Naive thymus-derived CD4-positive, alpha-beta T cell (primary cell): ENCODE measurements around the gene COLQ. TPM values are rescaled to one million over a fixed set of nuclear protein-coding genes. Genes with fewer than 3 reads are reported as not detected.
"Not testable (repeated sequence)": the region's sequence is repeated elsewhere in the genome, so short reads cannot be mapped to it uniquely, and the experiment has no call there.

Experiments used
- ATAC-seq: fragments of 150-1000 bp; cut with Tn5 transposase; 2 replicates; pipeline ENCODE4 v1.10.0; 2021; ENCODE audit warnings: mild to moderate bottlenecking, moderate library complexity
- CTCF ChIA-PET: fragments of 350-600 bp; sonication (Branson Sonifier 250); formaldehyde crosslinking; loops from one replicate; lab custom pipeline; 2021; ENCODE audit warnings: antibody characterized with exemption; lab: Charles Lee
- POLR2A ChIA-PET: fragments of 350-600 bp; sonication (Branson Sonifier 250); formaldehyde crosslinking; loops from one replicate; lab custom pipeline; 2021; ENCODE audit warnings: antibody characterized with exemption, inconsistent platforms; lab: Charles Lee
- DNase-seq, 9 donors: peaks; one replicate each; pipeline versions ENCODE4 v3.0.0 to v3.0.0-alpha.2; 2020 to 2022; ENCODE audit warnings: mixed read lengths in 1 of 9
- H3K27ac ChIP-seq: one replicate; pipeline ENCODE4 v1.7.0; 2013; ENCODE audit warnings: mild to moderate bottlenecking, low read depth, low read length, moderate library complexity
- H3K27me3 ChIP-seq, 2 donors: one replicate each; pipeline ENCODE4 v1.7.0; 2013; ENCODE audit warnings: low read length in 2 of 2, mild to moderate bottlenecking in 2 of 2, moderate library complexity in 2 of 2; ENCODE audit not compliant: control insufficient read depth in 2 of 2, insufficient read depth in 2 of 2
- H3K36me3 ChIP-seq, 3 experiments: 1 replicate in 2 of 3; 2 replicates in 1 of 3; pipeline ENCODE4 v1.7.0; 2013; ENCODE audit warnings: low read length in 3 of 3, mild to moderate bottlenecking in 3 of 3, moderate library complexity in 1 of 3; ENCODE audit not compliant: insufficient read depth in 3 of 3, control insufficient read depth in 2 of 3
- H3K4me1 ChIP-seq, 2 donors: one replicate each; pipeline ENCODE4 v1.7.0; 2013; ENCODE audit warnings: low read length in 2 of 2, mild to moderate bottlenecking in 2 of 2, moderate library complexity in 1 of 2; ENCODE audit not compliant: control insufficient read depth in 2 of 2, insufficient read depth in 2 of 2
- H3K4me3 ChIP-seq: 2 replicates; pipeline ENCODE4 v1.7.0; 2013; ENCODE audit warnings: mild to moderate bottlenecking, low read length
- H3K9me3 ChIP-seq, 3 experiments: 1 replicate in 2 of 3; 2 replicates in 1 of 3; pipeline ENCODE4 v1.7.0; 2013; ENCODE audit warnings: low read length in 3 of 3; ENCODE audit not compliant: control insufficient read depth in 2 of 3
- H3K27ac Mint-ChIP-seq, 9 donors: one replicate each; pipeline ENCODE4 v1.8.0; 2020 to 2022; ENCODE audit warnings: mixed read lengths in 9 of 9, mild to moderate bottlenecking in 8 of 9, moderate library complexity in 5 of 9, inconsistent platforms in 2 of 9
- H3K27me3 Mint-ChIP-seq, 5 donors: one replicate each; pipeline ENCODE4 v1.8.0; 2021 to 2022; ENCODE audit warnings: mixed read lengths in 5 of 5, mild to moderate bottlenecking in 1 of 5
- H3K36me3 Mint-ChIP-seq, 5 donors: one replicate each; pipeline ENCODE4 v1.8.0; 2020 to 2022; ENCODE audit warnings: mixed read lengths in 5 of 5, mild to moderate bottlenecking in 3 of 5, inconsistent platforms in 1 of 5
- H3K4me1 Mint-ChIP-seq, 7 donors: one replicate each; pipeline ENCODE4 v1.8.0; 2020 to 2022; ENCODE audit warnings: mixed read lengths in 7 of 7, mild to moderate bottlenecking in 3 of 7, inconsistent platforms in 1 of 7
- H3K4me3 Mint-ChIP-seq, 10 donors: one replicate each; pipeline ENCODE4 v1.8.0; 2020 to 2022; ENCODE audit warnings: mild to moderate bottlenecking in 10 of 10, mixed read lengths in 10 of 10, moderate library complexity in 6 of 10, inconsistent platforms in 2 of 10
- H3K9me3 Mint-ChIP-seq, 11 donors: one replicate each; pipeline ENCODE4 v1.8.0; 2020 to 2022; ENCODE audit warnings: mixed read lengths in 11 of 11, mild to moderate bottlenecking in 4 of 11, inconsistent platforms in 1 of 11, moderate library complexity in 1 of 11
- intact Hi-C, 2 donors: fragments of 100-400 bp; cut with micrococcal nuclease; formaldehyde crosslinking; loops; one replicate each; pipeline ENCODE4 v1.15.1; 2023
- polyA plus RNA-seq, 2 donors: library from polyadenylated mRNA; unstranded; fragments of 300-500 nt; fragmentation: Illumina TruSeq; gene quantifications; one replicate each; pipeline ENCODE4 v1.2.3, GENCODE V29; 2021
- total RNA-seq, 6 experiments: library from RNA in 5 of 6; stranded (reverse) in 5 of 6; gene quantifications; 1 replicate in 5 of 6; 2 replicates in 1 of 6; pipeline ENCODE4 v1.2.3 and lab custom pipeline; 2021 to 2026

Gene COLQ
- total and polyA plus RNA-seq, 7 experiments from 2014 or later: 0.26 to 6.6 (median 3.7) TPM

DNA sequence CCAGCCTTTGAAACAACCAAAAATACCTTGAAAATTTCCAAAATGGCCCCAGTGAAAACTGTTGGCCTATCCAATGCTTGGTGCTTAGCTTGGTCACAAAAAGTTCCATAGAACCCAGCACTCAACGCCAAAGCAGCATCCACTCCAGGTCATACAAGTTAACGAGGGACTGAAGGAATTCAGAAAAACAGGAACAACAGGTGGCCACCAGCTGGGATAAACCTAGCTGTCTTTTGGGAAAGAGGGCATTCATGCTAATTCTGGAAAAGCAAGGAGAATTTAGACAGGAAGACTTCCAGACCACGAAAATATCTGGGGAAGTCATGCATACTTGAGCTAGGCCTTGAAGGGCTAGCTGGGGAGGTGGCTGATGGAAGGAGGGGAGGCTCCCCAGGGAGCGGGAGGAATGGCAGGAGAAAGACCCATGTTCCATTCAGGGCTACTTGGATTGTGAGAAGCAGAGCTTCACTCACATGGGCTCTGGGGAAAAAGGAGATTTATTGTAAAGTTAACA is 28.6 kb downstream of the COLQ start:
- Histone ChIP-seq H3K9me3 (no peaks in the 10 kb centered on the region), H3K4me3 (no peak overlapping the region), H3K27me3 (no peaks in the 10 kb centered on the region), H3K36me3 (no peaks in the 10 kb centered on the region), H3K4me1 (no peaks in the 10 kb centered on the region), H3K27ac (no peak overlapping the region)
- DNase-seq: no peak
- no peaks in the 10 kb centered on the region for H3K27me3 Mint-ChIP-seq
- ATAC-seq: no peak
- H3K4me1 Mint-ChIP-seq: peaks cover 0 to 22% (median 0%) of the 10 kb centered on the region in 7 donors
- H3K36me3 Mint-ChIP-seq: peaks cover 0 to 15% (median 1%) of the 10 kb centered on the region in 5 donors
- CTCF ChIA-PET: no interaction called here
- no peaks in the 10 kb centered on the region for H3K9me3 Mint-ChIP-seq
- intact Hi-C loops: no loop called here
- no peak overlapping the region for H3K27ac Mint-ChIP-seq
- H3K4me3 Mint-ChIP-seq: no peak overlapping the region
- POLR2A ChIA-PET: interaction anchor here (0.6 kb wide), 1 partner anchor 9 kb away, joined by 3 read pairs; no protein-coding TSS in a partner anchor

DNA sequence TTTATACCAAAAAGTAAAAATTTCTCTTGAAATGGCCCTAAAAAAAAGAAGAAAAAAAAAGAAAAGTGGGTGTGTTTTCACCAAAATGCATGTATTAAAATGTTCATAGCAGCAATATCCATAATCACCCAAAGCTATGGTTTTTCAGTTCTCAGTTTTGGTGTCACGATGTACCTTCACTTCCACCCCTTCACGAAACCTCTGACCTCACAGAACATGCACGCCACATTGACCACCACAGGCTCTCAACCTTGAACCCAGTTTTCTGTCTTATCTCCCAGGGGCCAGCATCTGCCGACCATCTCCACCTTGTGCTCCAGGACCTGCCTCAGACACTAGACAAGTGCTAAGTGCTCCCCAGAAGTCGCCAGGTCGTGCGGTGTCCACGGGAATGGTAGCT is 30.4 kb downstream of the COLQ start:
- Mint-ChIP-seq H3K4me3 (no peak overlapping the region), H3K27me3 (peaks cover 0 to 6% (median 0%) of the 10 kb centered on the region in 5 donors), H3K27ac (no peak overlapping the region), H3K4me1 (peaks cover 0 to 10% (median 0%) of the 10 kb centered on the region in 7 donors), H3K9me3 (no peaks in the 10 kb centered on the region), H3K36me3 (peaks cover 3 to 29% (median 10%) of the 10 kb centered on the region in 5 donors)
- H3K27ac ChIP-seq: no peak overlapping the region
- intact Hi-C loops: no loop called here
- no peaks in the 10 kb centered on the region for H3K36me3 ChIP-seq
- no peaks in the 10 kb centered on the region for H3K4me1 ChIP-seq
- DNase-seq: no peak
- H3K9me3 ChIP-seq: no peaks in the 10 kb centered on the region
- POLR2A ChIA-PET: no interaction called here
- no peak overlapping the region for H3K4me3 ChIP-seq
- CTCF ChIA-PET: no interaction called here
- no peak for ATAC-seq
- H3K27me3 ChIP-seq: no peaks in the 10 kb centered on the region

DNA sequence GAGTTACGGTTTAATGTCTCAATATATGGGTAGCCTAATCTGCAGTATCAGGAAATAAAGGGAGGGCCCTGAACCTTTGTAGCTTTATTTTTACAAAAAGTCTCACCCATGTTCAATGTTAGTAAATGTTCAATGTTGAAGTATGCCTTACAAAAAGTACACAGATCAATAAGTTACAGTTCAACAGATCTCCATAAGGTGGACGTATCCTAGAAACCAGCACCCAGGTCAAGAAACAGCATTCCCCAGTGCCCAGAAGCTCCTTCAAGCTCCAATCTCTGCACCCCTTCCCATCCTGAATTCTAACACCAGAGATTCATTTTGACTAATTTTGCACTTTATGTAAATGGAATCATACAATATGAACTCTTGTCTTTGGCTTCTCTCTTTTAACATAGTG is 31.3 kb downstream of the COLQ start:
- no peak overlapping the region for H3K27ac ChIP-seq
- ChIA-PET CTCF (interaction anchor here (0.6 kb wide), 1 partner anchor 69 kb away, joined by 4 read pairs; no protein-coding TSS in a partner anchor), POLR2A (no interaction called here)
- Mint-ChIP-seq H3K9me3 (no peaks in the 10 kb centered on the region), H3K27me3 (peaks cover 0 to 6% (median 0%) of the 10 kb centered on the region in 5 donors), H3K27ac (no peak overlapping the region), H3K36me3 (peaks cover 6 to 32% (median 10%) of the 10 kb centered on the region in 5 donors), H3K4me1 (peaks cover 0 to 10% (median 0%) of the 10 kb centered on the region in 7 donors), H3K4me3 (no peak overlapping the region)
- no peaks in the 10 kb centered on the region for H3K27me3 ChIP-seq
- no peaks in the 10 kb centered on the region for H3K36me3 ChIP-seq
- no peaks in the 10 kb centered on the region for H3K4me1 ChIP-seq
- H3K4me3 ChIP-seq: no peak overlapping the region
- no peaks in the 10 kb centered on the region for H3K9me3 ChIP-seq
- intact Hi-C loops: no loop called here
- ATAC-seq (no peak), DNase-seq (no peak)

DNA sequence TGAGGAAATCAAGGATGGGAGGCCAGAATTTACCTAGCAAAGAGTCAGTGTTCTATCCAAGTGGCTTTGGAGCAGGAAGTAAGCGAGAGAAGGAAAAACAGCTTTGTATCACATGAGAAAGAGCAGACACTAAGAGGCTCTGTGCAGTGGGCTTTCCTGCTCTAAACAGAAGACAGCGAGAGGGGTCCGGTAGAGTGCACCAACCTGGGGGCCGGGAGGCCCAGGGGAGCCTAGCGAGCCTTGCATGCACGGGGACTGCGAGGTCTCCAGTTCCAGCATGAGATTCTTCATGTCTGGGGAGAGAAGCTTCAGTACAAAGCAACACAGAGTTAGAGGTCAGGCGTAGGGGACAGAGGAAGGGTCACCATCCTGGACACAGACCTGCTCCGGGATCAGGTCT is 33.5 kb downstream of the COLQ start:
- no peaks in the 10 kb centered on the region for H3K27me3 ChIP-seq
- ATAC-seq: no peak
- H3K27ac ChIP-seq: no peak overlapping the region
- H3K4me1 ChIP-seq: no peaks in the 10 kb centered on the region
- H3K36me3 Mint-ChIP-seq: peaks cover 10 to 27% (median 13%) of the 10 kb centered on the region in 5 donors
- ChIA-PET POLR2A (interaction anchor here (0.7 kb wide), 1 partner anchor 55 kb away, joined by 3 read pairs; no protein-coding TSS in a partner anchor), CTCF (no interaction called here)
- H3K4me3 ChIP-seq: no peak overlapping the region
- peaks cover 0 to 26% (median 5%) of the 10 kb centered on the region in 5 donors for H3K27me3 Mint-ChIP-seq
- no peaks in the 10 kb centered on the region for H3K36me3 ChIP-seq
- H3K9me3 ChIP-seq: no peaks in the 10 kb centered on the region
- no peak overlapping the region for H3K4me3 Mint-ChIP-seq
- H3K9me3 Mint-ChIP-seq: peaks cover 0 to 8% (median 0%) of the 10 kb centered on the region in 11 donors
- intact Hi-C loops: no loop called here
- H3K27ac Mint-ChIP-seq: no peak overlapping the region
- peaks cover 0 to 6% (median 0%) of the 10 kb centered on the region in 7 donors for H3K4me1 Mint-ChIP-seq
- no peak for DNase-seq

DNA sequence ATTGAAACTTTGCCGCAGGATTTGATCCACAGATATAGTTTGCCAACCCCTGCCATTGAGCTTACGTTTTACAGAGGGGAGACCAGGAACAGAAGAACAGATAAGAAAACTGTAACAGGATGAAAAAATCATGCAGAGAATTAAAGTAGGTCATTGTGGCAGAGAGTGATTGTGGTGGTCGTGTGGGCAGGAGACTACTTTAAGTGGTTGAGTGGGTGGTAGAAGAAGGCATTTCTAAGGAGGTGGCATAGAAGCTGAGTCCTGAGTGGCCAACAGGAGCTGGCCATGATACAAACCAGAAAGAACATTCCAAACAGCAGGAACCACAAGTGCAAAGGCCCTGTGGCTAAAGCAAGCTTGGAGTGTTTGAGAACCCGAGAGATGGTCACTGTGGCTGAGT is 34.5 kb downstream of the COLQ start:
- Histone ChIP-seq H3K27me3 (no peaks in the 10 kb centered on the region), H3K27ac (no peak overlapping the region), H3K36me3 (no peaks in the 10 kb centered on the region), H3K9me3 (no peaks in the 10 kb centered on the region), H3K4me3 (no peak overlapping the region), H3K4me1 (no peaks in the 10 kb centered on the region)
- ATAC-seq (no peak), DNase-seq (no peak)
- Mint-ChIP-seq H3K27ac (no peak overlapping the region), H3K4me1 (peaks cover 0 to 6% (median 0%) of the 10 kb centered on the region in 7 donors), H3K9me3 (peaks cover 0 to 8% (median 0%) of the 10 kb centered on the region in 11 donors), H3K4me3 (no peak overlapping the region), H3K36me3 (peaks cover 10 to 27% (median 14%) of the 10 kb centered on the region in 5 donors), H3K27me3 (peaks cover 0 to 35% (median 5%) of the 10 kb centered on the region in 5 donors)
- ChIA-PET POLR2A (no interaction called here), CTCF (no interaction called here)
- intact Hi-C loops: no loop called here

DNA sequence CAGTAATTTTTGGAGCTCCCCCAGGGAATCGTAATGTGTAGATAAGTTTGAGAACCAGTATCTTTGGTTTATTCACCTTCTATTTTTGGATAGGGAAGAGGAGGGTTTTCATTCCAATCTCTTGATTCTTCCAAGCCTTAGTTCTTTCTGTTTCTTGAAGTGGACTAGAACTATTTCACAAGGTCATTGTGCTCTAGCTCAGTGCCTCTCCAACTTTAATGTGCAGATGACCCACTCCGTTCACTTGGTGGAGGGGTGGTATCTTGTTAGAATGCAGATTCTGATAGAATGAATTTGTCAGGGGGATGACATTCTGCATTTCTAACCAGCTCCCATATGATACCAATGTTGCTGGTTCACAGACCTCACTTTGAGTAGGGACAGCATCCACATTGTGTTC is 35.5 kb downstream of the COLQ start:
- no peak overlapping the region for H3K4me3 ChIP-seq

DNA sequence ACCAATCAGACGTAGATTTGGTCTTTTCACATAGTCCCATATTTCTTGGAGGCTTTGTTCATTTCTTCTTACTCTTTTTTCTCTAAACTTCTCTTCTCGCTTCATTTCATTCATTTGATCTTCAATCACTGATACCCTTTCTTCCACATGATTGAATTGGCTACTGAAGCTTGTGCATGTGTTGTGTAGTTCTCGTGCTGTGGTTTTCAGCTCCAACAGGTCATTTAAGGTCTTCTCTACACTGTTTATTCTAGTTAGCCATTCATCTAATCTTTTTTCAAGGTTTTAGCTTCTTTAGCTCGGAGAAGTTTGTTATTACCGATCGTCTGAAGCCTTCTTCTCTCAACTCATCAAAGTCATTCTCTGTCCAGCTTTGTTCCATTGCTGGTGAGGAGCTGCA is 37.0 kb downstream of the COLQ start:
- DNase-seq, ATAC-seq, H3K4me1 ChIP-seq, H3K27me3 ChIP-seq, H3K4me3 ChIP-seq, H3K4me1 Mint-ChIP-seq, H3K4me3 Mint-ChIP-seq, CTCF ChIA-PET, POLR2A ChIA-PET, H3K27ac Mint-ChIP-seq, intact Hi-C loops, H3K36me3 ChIP-seq, H3K9me3 ChIP-seq, H3K27ac ChIP-seq: not testable (repeated sequence)
- H3K9me3 Mint-ChIP-seq: peaks cover 0 to 14% (median 2%) of the 10 kb centered on the region in 11 donors
- peaks cover 0 to 46% (median 5%) of the 10 kb centered on the region in 5 donors for H3K27me3 Mint-ChIP-seq
- H3K36me3 Mint-ChIP-seq: peaks cover 10 to 22% (median 14%) of the 10 kb centered on the region in 5 donors

More for the DNA sequence above, 35.5 kb downstream of the COLQ start:
- ATAC-seq (no peak), DNase-seq (no peak)
- H3K9me3 ChIP-seq: no peaks in the 10 kb centered on the region
- no peak overlapping the region for H3K4me3 Mint-ChIP-seq
- POLR2A ChIA-PET: no interaction called here
- H3K27ac ChIP-seq: no peak overlapping the region
- H3K27ac Mint-ChIP-seq: no peak overlapping the region
- H3K36me3 Mint-ChIP-seq: peaks cover 10 to 27% (median 14%) of the 10 kb centered on the region in 5 donors
- H3K36me3 ChIP-seq: no peaks in the 10 kb centered on the region
- H3K27me3 ChIP-seq: no peaks in the 10 kb centered on the region
- H3K9me3 Mint-ChIP-seq: peaks cover 0 to 11% (median 1%) of the 10 kb centered on the region in 11 donors
- peaks cover 0 to 43% (median 5%) of the 10 kb centered on the region in 5 donors for H3K27me3 Mint-ChIP-seq
- CTCF ChIA-PET: no interaction called here
- peaks cover 0 to 6% (median 0%) of the 10 kb centered on the region in 7 donors for H3K4me1 Mint-ChIP-seq
- H3K4me1 ChIP-seq: no peaks in the 10 kb centered on the region
- intact Hi-C loops: no loop called here
